ENCODE results near the gene KLRC3.
"Not testable (repeated sequence)": the region's sequence is repeated elsewhere in the genome, so short reads cannot be mapped to it uniquely, and the experiment has no call there.

The KLRC3 gene

DNA sequence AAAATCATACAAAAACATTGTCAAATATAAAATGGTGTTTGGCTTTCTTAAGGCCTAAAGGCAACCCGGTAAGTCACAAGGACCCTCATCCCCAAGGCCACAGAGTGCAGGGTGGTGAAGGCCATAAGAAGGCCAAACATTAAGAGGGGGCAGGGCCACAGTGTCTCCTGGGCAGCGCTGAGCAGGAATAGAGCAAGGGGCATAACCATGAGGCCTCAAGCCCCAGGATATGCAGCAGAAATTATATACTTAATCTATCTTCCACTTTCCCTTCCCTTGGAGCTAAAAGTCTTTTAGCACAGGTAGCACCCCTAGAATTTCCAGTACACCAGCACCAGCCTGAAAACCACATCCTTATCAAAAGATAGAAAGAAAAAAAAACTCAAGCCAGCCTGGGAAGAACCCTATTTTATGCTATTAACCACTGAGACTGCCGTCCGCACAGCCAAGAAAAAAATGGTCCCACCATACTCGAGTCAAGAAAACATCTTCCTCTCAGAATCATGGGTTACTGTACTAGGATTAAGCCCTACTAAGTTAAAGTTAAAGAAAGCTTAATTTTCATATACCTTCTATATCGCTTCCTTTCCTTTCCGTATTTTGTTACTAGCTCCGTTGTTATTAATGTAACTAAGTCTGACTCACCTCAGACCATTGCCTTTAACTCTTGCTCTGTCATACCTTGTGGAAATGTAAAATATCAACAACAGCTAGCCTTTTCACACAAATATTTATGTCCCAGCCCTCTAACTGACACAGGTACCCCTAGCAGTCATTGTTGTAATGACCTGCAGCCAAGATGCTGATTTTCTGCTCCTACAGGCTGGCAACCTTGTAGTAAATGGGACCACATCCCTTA is 50.6 kb downstream of the KLRC3 start:
- DNase-seq = no peak

DNA sequence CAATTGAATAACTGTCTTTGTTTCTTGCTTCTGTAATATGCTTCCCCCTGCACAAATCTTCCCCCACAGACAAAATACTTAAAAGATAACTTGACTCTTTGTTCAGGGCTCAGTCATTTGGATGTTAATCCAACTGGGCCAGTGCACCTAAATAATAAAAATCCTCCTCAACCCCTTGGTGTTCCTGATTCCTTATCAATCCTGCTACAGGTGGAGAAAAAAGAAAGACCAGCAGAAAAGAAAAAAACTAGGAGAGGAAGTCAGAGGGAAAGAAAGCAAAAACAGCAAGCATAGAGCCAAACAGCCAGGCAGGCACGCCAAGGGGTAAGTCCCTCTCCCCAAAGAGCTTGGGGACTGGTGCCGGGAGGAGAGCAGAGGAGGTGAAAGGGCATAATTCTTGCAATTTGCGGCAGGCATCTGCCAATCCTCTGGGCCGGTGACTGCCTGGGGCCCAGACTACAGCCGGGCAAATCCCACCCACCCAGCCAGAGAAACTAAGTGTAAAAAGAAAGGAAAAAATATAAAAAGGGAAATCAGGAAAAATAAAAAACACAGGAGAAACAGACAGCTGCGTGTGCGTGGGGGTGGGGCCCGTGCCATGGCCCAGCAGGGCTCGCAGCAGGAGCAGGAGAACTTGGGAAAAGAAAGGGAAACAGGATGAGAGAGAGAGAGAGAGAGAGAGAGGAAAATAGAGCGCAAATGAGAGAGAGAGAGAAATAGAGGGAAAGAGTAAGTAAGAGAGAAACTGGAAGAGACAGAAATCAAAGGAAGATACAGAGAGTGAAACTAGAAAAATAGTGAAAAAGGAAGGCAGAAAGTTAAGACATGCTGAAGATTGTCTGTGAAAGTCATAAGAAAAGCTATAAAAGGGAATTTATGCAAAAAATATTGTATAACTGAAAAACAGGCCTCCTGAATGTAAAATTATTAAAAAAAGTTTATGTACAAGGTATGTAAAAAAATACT is 51.9 kb downstream of the KLRC3 start:
- peak in 7 of 56 donors; percentile 16 to 47 (median 29) for DNase-seq

DNA sequence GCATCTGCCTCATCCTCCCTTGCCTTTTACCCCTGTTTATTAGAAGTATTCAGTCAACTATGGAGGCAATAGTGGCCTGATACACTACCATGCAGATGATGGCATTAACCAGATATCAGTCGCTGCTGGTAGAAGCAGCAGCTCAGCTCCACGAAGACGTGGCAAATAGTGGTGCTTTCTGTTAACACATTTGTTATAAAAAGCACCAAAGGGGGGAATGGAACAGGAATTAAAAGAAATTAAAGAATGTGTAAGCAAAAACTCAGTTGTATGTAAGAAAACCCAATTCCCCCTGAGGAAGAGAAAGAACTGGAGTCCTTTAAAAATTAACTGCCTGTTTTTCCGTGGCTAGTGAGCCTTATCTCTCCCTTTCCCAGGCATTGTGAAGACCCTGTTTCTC is 52.7 kb downstream of the KLRC3 start:
- DNase-seq = not testable (repeated sequence)

DNA sequence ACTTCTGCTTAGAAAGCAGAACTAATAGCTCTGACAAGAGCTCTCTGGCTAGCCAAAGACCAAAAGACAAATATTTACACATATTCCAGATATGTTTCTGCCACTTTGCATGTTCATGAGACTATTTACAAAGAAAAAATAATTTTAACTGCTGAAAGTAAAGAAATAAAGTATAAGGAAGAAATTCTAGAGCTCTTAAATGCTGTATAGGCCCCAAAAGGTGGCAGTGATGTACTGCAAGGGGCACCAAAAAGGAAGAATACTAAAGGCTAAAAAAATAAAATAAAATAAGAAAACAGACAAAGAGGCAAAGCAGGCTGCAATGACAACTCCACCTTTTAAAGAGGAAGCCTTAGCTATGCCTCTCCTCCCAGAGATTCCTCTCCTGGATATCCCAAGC is 53.5 kb downstream of the KLRC3 start:
- DNase-seq = no peak

DNA sequence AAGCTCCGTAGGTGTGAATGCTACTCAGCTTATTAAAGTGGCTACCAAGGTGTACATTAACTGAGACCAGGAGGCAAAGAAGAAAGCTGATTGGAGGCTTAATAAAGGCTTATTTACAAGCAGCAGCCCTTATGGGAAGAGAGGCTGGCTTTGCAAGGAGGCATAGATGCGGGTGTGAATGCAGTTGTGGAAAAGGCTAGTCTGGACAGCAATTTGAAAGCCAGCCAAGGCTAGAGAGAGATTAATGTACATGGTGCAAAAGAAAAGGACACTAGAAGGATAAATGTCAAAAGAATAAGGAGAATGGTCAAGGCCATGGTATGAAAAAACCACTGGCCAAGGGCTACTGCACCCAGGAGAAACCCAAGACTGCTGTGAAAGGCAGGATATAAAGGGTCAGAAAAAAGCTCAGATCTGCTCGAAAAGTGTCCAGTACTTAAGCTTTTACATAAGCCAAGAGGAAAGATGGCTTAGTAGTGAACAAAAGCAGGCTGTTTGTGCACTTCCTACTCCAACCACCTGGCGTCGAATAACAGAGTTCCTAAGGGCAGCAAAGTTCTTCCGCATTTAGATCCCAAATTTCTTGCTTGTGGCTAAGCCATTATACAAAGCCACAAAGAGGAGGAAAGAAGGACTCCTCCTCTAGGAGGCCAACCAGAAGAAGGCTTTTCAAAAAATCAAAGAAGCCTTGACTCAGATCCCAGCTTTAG is 54.5 kb downstream of the KLRC3 start:
- peak in 5 of 56 donors; percentile 25 to 73 (median 54) for DNase-seq

DNA sequence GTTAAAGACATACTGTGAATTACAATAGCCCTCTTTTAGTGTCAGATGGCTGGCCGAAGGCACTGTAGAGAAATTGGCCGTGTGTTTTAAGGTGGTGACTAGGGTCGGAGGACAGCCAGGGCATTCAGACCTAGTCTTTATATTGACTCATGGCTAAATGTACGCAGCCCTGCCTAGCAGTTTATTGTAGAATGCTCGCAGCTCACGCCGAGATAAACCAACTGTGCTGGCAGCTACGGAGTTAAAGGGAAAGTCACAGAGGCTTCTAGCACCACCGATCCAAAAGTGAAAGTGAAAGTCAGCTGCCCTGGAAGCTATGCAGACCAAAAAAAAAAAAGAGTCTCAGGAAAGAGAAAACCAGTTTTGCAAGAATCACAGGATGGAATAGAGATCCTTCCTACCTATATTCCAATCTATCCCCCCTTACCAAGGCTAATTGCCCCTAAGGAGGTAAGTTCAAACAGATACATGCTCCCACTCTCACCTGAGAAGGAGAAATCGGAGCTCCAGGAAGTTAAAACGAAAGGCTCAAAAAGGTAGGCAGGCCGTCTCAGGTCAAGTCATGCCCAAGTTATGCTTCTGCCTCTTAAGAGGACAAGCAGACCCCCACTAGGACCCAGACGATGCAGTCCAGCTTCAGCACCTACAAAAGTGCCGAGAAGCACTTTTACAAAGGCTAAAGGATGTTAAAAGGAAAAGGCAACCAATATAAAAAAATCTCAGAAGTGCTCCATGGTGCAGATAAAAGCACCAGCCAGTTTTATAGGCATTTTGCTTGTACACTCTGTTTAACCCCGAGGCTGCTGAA is 55.4 kb downstream of the KLRC3 start:
- DNase-seq = peak in 31 of 56 donors; percentile 27 to 80 (median 58)

DNA sequence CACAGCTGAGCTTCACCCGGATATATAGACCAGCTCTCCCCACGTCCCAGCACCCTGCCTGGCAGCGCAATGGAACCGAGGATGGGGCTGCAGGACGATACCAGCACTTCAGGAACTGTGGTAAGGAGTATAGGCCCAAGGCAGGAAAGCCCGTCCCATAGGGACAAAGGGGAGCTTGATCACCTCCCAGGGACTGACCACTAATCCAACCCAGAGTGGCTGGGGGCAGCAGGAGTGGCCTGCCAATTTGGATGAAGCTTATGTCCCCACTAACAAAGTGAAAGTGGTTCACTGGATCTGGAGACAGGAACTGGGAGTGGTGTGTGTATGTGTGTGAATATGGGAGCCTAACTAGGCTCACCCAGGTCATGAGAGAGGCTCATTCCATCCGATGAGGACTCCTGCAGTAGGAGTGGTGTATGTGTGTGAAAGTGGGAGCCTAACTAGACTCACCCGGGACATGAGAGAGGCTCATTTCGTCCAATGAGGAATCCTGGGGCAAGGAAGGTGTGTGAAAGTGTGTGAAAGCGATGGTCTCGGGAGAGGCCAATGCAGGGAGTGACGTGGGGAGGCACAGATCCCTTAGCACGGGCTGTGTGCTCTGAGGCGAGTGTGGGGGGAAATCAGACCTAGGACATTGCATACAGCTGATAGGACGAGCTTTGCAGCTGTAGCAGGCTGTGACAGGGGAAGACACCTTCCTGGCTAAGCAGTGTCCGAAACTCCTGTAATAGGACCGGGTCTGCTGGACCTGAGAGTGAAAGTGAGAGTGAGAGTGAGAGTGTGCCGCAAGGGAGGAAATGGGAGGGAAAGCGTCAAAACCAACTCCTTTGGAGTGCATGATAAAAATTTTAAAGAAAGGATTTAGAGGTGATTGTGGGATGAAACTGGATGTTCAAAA is 56.2 kb downstream of the KLRC3 start:
- peak in 27 of 56 donors; percentile 19 to 85 (median 63) for DNase-seq

DNA sequence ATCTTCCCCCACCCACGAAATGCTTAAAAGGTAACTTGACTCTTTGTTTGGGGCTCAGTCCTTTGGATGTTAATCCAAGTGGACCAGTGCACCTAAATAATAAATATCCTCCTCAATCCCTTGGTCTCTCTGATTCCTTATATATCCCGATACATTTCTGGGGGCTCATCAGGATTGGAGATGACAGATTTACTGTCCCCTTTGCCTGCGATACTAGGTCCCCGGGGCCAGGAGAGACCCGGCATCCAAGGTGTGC is 56.8 kb downstream of the KLRC3 start:
- DNase-seq = no peak

DNA sequence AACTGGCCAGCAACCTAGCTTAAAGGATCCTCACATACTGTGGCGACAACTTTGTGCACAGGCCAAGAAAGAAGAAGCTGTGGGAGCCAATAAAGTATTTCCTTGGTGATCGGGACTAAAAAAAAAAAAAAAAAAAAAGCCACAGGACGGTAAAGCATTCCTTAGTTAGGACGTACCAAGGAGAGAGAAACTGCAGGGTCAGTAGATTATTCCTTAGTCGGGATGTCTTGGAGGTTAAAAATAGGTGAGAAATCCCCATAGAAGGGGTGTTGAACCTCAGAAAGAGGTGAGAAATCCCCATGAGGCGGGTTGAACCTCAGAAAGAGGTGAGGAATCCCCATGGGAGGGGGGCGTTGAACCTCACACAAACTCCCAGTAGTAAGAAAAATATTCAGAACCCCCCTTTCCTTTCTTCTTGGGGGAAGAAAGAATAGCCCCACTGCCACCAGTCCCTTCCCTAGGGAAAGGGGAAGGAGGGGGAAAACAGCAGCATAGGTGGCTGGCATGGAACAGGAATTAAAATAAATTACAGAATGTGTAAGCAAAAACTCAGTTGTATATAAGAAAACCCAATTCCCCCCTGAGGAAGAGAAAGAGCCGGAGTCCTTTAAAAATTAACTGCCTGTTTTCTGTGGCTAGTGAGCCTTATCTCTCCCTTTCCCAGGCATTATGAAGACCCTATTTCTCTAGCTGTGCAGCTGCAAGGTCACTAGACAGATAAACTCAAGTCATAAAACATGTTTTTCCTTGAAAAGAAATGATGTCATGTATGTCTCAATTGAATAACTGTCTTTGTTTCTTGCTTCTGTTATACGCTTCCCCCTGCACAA is 57.4 kb downstream of the KLRC3 start:
- no peak for DNase-seq

DNA sequence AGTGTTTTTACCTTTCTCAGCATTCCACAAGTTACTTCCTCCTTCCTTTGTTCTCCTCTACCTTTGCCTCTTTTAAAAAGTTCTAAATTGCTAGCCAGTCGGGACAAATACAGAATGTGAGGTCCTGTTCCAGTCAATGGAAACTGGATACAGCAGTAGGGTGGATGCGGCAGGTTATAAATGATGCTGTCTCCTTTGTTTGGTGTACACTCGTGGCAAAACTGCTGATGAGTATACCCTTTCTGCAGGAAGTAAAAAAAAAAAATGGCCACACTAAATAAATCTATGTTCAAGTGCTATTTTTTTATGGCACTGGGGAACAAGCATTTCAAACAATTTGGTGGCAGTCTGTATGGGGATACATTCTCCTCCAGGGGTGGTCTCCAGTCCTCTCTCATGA is 58.1 kb downstream of the KLRC3 start:
- no peak for DNase-seq

Measured in amygdala (tissue), 56 donors.